PC-3 (cell line): Measurements from ENCODE around the gene CC2D2A. TPM values are rescaled to one million over a fixed set of nuclear protein-coding genes. Genes with fewer than 3 reads are reported as not detected.

Experiments
- ATAC-seq: fragments of 200-7000 bp; cut with Tn5 transposase; 2 replicates; pipeline ENCODE4 v1.9.1; 2020; ENCODE audit warnings: mild to moderate bottlenecking, moderate library complexity
- BruUV-seq: library from RNA; stranded (reverse); fragments of 400-500 nt; replicated peaks from 2 replicates; lab custom pipeline; 2021; lab: Mats Ljungman, UMichigan
- CTCF ChIA-PET: fragments of 300-600 bp; sonication (Branson Sonifier 250); formaldehyde crosslinking; loops from one replicate; lab custom pipeline; 2022; ENCODE audit warnings: antibody characterized with exemption; lab: Charles Lee
- POLR2A ChIA-PET: fragments of 300-600 bp; sonication (Branson Sonifier 250); formaldehyde crosslinking; loops from one replicate; lab custom pipeline; 2022; ENCODE audit warnings: antibody characterized with exemption; ENCODE audit not compliant: unreplicated experiment; lab: Charles Lee
- DNase-seq: peaks from one replicate; pipeline ENCODE4 v3.0.0-alpha.2; 2015
- H2AFZ ChIP-seq: fragments of 300-600 bp; sonication (generic); 2 replicates; pipeline ENCODE4 v1.6.0; 2016; ENCODE audit warnings: antibody characterized with exemption, low read length
- H3F3A ChIP-seq: fragments of 300-600 bp; sonication (generic); one replicate; pipeline ENCODE4 v1.6.0; 2017; ENCODE audit warnings: antibody characterized with exemption, low read length, control low read depth, mild to moderate bottlenecking; ENCODE audit not compliant: unreplicated experiment
- H3K27ac ChIP-seq: fragments of 300-600 bp; sonication (generic); 2 replicates; pipeline ENCODE4 v1.5.1; 2016; ENCODE audit warnings: mild to moderate bottlenecking, low read length
- H3K27me3 ChIP-seq: fragments of 300-600 bp; sonication (generic); 2 replicates; pipeline ENCODE4 v1.6.1; 2016; ENCODE audit warnings: low read length, mixed read lengths
- H3K36me3 ChIP-seq: fragments of 300-600 bp; sonication (generic); 2 replicates; pipeline ENCODE4 v1.6.1; 2016; ENCODE audit warnings: low read depth, mixed run types, low read length, mixed read lengths
- H3K4me1 ChIP-seq: fragments of 300-600 bp; sonication (generic); 2 replicates; pipeline ENCODE4 v1.5.1; 2016; ENCODE audit warnings: low read length; ENCODE audit not compliant: insufficient read depth
- H3K4me2 ChIP-seq: fragments of 300-600 bp; sonication (generic); 2 replicates; pipeline ENCODE4 v1.6.0; 2016; ENCODE audit warnings: low read length
- H3K4me3 ChIP-seq: fragments of 300-600 bp; sonication (generic); 2 replicates; pipeline ENCODE4 v1.5.1; 2016; ENCODE audit warnings: mild to moderate bottlenecking, low read length, mixed read lengths
- H3K79me2 ChIP-seq: fragments of 300-600 bp; sonication (generic); 2 replicates; pipeline ENCODE4 v1.6.1; 2017; ENCODE audit warnings: low read length, mixed read lengths
- H3K9ac ChIP-seq: fragments of 300-600 bp; sonication (generic); 2 replicates; pipeline ENCODE4 v1.6.0; 2016; ENCODE audit warnings: mild to moderate bottlenecking, low read length
- H3K9me2 ChIP-seq: fragments of 300-600 bp; sonication (generic); replicated peaks from 2 replicates; pipeline ENCODE4 v1.6.1; 2016; ENCODE audit warnings: mixed run types, low read length, mixed read lengths
- H3K9me3 ChIP-seq: fragments of 300-600 bp; sonication (generic); 2 replicates; pipeline ENCODE4 v1.6.1; 2016; ENCODE audit warnings: low read length, mixed read lengths
- H4K20me1 ChIP-seq: fragments of 300-600 bp; sonication (generic); 2 replicates; pipeline ENCODE4 v1.6.1; 2016; ENCODE audit warnings: low read length, mixed read lengths
- CTCF ChIP-seq: fragments of 300-600 bp; sonication (generic); conservative IDR thresholded peaks from 2 replicates; pipeline ENCODE4 v1.5.1; 2017; ENCODE audit warnings: antibody characterized with exemption, low read depth, mild to moderate bottlenecking, low read length
- EZH2 ChIP-seq: fragments of 300-600 bp; sonication (generic); IDR thresholded peaks from one replicate; pipeline ENCODE4 v1.6.1; 2017; ENCODE audit warnings: antibody characterized with exemption, mild to moderate bottlenecking, low read length; ENCODE audit not compliant: unreplicated experiment
- EZH2phosphoT487 ChIP-seq: fragments of 300-600 bp; sonication (generic); IDR thresholded peaks from 2 replicates; pipeline ENCODE4 v1.6.1; 2018; ENCODE audit warnings: mild to moderate bottlenecking, antibody characterized with exemption, low read length, borderline replicate concordance
- intact Hi-C: fragments of 100-400 bp; cut with micrococcal nuclease; formaldehyde crosslinking; loops from 2 replicates; pipeline ENCODE4 v1.9.0; 2023
- total RNA-seq: library from RNA; depleted of rRNA; stranded (reverse); fragments of >200 nt; gene quantifications from 2 replicates; pipeline ENCODE4 v1.2.3, GENCODE V29; 2014

CC2D2A gene
- total RNA-seq, 1 experiment from 2014 or later: 13.4 TPM

GRCh38 chr4:15592799-15593198 is 123.1 kb downstream of the CC2D2A start:
- Histone ChIP-seq H3K27ac (no peak overlapping the region), H3K79me2 (no peaks in the 10 kb centered on the region), H3K4me2 (no peak overlapping the region), H3K4me3 (no peak overlapping the region), H3K36me3 (no peaks in the 10 kb centered on the region), H3K9me2 (no peaks in the 10 kb centered on the region), H3K9ac (no peak overlapping the region), H3K9me3 (no peaks in the 10 kb centered on the region), H3F3A (no peaks in the 10 kb centered on the region), H4K20me1 (no peaks in the 10 kb centered on the region), H2AFZ (no peak overlapping the region), H3K27me3 (no peaks in the 10 kb centered on the region), H3K4me1 (no peaks in the 10 kb centered on the region)
- no TSS peak for BruUV-seq
- ChIA-PET CTCF (no interaction called here), POLR2A (no interaction called here)
- TF ChIP-seq EZH2phosphoT487 (no peak), CTCF (no peak), EZH2 (no peak)
- DNase-seq (no peak), ATAC-seq (no peak)
- intact Hi-C loops: no loop called here

GRCh38 chr4:15598644-15599043 is 129.0 kb downstream of the CC2D2A start:
- H3K9me3 ChIP-seq: no peaks in the 10 kb centered on the region
- DNase-seq (no peak), ATAC-seq (no peak)
- no peak overlapping the region for H3K4me3 ChIP-seq
- BruUV-seq: no TSS peak
- peaks cover 12% of the 10 kb centered on the region for H3K36me3 ChIP-seq
- CTCF ChIA-PET: no interaction called here
- H3K27ac ChIP-seq: no peak overlapping the region
- intact Hi-C loops: no loop called here
- H3K4me1 ChIP-seq: peaks cover 14% of the 10 kb centered on the region; the same call in 1 of the 2 replicates
- no peaks in the 10 kb centered on the region for H4K20me1 ChIP-seq
- POLR2A ChIA-PET: no interaction called here
- TF ChIP-seq CTCF (no peak), EZH2phosphoT487 (no peak), EZH2 (no peak)
- no peaks in the 10 kb centered on the region for H3F3A ChIP-seq
- H3K27me3 ChIP-seq: no peaks in the 10 kb centered on the region
- no peak overlapping the region for H3K4me2 ChIP-seq
- no peak overlapping the region for H2AFZ ChIP-seq
- no peaks in the 10 kb centered on the region for H3K79me2 ChIP-seq
- no peaks in the 10 kb centered on the region for H3K9me2 ChIP-seq
- H3K9ac ChIP-seq: no peak overlapping the region

DNA sequence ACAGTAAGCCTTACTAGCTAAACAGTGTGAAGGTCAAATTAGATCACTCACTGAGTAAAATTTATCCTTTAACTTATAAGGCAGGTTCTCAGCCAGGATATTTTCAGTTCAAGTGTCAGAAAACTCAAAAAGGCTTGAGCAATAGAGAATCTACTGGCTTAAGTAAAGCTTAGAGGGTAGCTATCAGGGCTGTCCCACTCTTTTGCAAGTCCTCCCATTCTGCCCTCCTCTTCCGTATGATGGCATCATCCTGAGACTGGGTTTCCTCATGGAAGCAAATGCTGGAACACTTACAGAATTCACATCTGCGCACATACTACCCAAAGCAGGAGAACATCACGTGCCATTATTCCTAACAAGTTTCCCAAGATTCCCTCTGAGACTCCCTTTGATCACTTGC is 130.5 kb downstream of the CC2D2A start:
- DNase-seq (no peak), ATAC-seq (no peak)
- intact Hi-C loops: no loop called here
- Histone ChIP-seq H3F3A (no peaks in the 10 kb centered on the region), H3K9ac (no peak overlapping the region), H2AFZ (no peak overlapping the region), H3K4me2 (no peak overlapping the region), H3K4me1 (peaks cover 14% of the 10 kb centered on the region; the same call in 1 of the 2 replicates), H3K9me3 (no peaks in the 10 kb centered on the region), H3K9me2 (no peaks in the 10 kb centered on the region), H3K27ac (no peak overlapping the region), H3K4me3 (no peak overlapping the region), H3K27me3 (no peaks in the 10 kb centered on the region), H3K36me3 (peaks cover 12% of the 10 kb centered on the region), H4K20me1 (no peaks in the 10 kb centered on the region), H3K79me2 (no peaks in the 10 kb centered on the region)
- CTCF ChIA-PET: no interaction called here
- POLR2A ChIA-PET: no interaction called here
- TF ChIP-seq EZH2 (no peak), EZH2phosphoT487 (no peak), CTCF (no peak)
- no TSS peak for BruUV-seq
